LNCaP clone FGC (cell line): Measurements from ENCODE around the gene CRACR2A.

Experiments
- DNase-seq: peaks from one replicate; pipeline ENCODE4 v3.0.0-alpha.2; 2011; ENCODE audit warnings: low read depth
- H3K4me3 ChIP-seq: 2 replicates; pipeline ENCODE4 v1.5.1; 2011; ENCODE audit warnings: mild to moderate bottlenecking, low read depth, low read length, control low read depth
- CTCF ChIP-seq: IDR thresholded peaks from 2 replicates; pipeline ENCODE4 v1.5.1; 2012; ENCODE audit warnings: mild to moderate bottlenecking; ENCODE audit not compliant: control insufficient read depth, insufficient read depth; ENCODE audit errors: extremely low read depth

CRACR2A gene

GRCh38 chr12:3630621-3631271 is 122.2 kb downstream of the CRACR2A start:
- no peak for TF ChIP-seq CTCF
- DNase-seq = no peak
- no peak overlapping the region for H3K4me3 ChIP-seq

- H3K4me3 ChIP-seq = no peak overlapping the region
- TF ChIP-seq CTCF = no peak
- no peak for DNase-seq
These were observed 122.8 kb downstream of the CRACR2A start for GRCh38 chr12:3630111-3630510.

- DNase-seq = no peak
- TF ChIP-seq CTCF = no peak
- no peak overlapping the region for H3K4me3 ChIP-seq
These were observed 123.7 kb downstream of the CRACR2A start for GRCh38 chr12:3629057-3629830.

- TF ChIP-seq CTCF = no peak
- DNase-seq = no peak
- no peak overlapping the region for H3K4me3 ChIP-seq
These were observed 124.3 kb downstream of the CRACR2A start for GRCh38 chr12:3628629-3629028.

- H3K4me3 ChIP-seq = no peak overlapping the region
- TF ChIP-seq CTCF = no peak
- DNase-seq = no peak
These were observed 125.6 kb downstream of the CRACR2A start for GRCh38 chr12:3627336-3627735.

GRCh38 chr12:3624273-3624672 is 128.6 kb downstream of the CRACR2A start:
- no peak for TF ChIP-seq CTCF
- DNase-seq = no peak
- no peak overlapping the region for H3K4me3 ChIP-seq
